ENCODE results near the gene TSEN15.

Gene TSEN15

DNA sequence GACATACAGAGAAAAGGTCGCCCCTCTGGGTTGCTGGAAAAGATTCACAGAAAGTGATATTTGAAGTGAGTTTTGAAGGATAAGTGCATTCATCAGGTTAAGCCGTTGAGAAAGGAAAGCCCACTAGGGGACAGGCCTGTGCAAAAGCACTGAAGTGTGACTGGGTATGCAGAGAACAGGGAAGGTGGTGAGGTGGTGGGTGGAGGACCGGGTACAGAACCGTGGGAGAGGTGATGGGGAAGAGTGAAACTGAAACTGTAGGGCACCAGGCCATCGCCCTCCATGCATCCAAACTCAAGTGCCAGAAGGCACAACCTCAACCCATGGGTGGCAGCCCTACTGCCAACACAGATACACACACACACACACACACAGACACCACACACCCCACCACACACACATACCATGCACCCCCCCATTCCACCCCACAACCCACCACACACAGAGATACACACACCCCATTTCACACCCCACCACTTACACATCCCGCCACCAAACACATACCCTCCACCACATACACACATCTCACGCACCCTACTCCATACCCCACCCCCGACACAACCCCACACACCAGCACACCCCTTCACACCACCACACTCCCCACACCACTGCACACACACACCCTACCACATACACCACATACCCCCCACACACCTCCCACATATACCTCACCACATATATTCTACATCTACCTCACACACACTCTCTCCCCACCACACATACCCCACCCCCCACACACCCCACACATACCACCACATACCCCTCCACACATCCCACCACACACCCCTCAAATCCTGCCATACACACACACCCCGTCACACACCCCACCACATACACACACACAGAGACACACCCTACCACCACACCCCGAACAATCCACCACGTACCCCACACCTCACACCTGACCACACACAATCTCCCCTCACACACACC is 59.0 kb downstream of the TSEN15 start:
- DNase-seq = no peak

DNA sequence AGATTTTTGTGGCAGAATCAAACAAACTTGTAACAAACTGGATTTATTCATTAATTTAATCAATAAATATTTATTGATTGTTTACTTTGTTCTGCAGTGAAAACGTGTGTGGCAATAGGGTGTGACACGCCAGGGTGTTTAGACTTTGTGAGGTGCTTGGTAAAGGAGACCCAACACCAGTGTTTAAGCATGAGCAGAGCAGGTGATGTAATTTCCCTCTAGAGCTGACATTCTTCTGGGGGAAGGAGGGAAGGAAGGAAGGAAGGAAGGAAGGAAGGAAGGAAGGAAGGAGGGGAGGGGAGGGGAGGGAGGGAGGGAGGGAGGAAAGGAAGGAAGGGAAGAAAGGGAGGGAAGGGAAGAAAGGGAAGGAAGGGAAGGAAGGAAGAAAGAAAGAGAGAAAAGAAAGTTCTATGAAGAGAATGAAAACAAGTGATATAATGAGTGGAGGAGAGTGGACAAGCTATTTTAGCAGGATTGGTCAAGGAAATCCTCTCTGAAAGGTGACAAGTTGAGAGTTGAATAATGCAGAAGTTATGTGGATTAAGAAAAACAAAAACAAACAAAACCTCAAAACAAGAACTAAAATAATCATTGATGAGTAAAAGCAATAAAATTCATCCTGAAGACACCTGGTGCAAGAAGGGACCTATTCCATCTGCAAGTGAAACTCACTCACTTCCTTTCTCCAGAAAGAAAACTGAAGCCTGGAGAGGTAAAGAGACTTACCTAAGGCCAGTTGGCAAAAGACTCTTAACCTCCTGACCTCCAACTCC is 60.8 kb downstream of the TSEN15 start:
- no peak for DNase-seq

DNA sequence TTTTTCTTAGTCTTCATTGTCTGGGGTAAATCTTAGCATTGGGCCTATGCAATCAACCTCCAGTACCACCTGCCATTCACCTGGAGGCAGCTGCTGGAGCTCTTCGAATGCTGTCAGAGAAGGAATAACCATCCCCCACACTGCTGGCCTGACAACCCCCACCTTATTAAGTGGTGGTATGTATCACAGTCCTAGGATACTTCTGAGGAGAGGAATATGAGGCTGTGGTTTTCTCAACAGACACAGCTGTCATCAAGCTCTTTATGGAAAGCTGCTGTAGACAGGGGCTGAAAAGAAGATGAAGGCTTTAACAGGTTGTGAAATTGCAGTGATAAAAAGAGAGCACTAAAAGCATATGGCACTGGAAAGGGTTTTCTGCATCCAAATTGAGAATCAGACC is 61.7 kb downstream of the TSEN15 start:
- DNase-seq = peak in 1 of 2 experiments; percentile 52

- DNase-seq = no peak
These were observed 63.4 kb downstream of the TSEN15 start for GRCh38 chr1:184114818-184115398.

GRCh38 chr1:184116287-184116686 is 64.8 kb downstream of the TSEN15 start:
- no peak for DNase-seq

GRCh38 chr1:184118046-184118445 is 66.5 kb downstream of the TSEN15 start:
- DNase-seq = peak in 1 of 2 experiments; percentile 54

Measured in NCI-H524 (cell line).